Dedifferentiated amniotic fluid mesenchymal stem cell (primary cell): ENCODE measurements around the gene SLC35A4.
"Not testable (repeated sequence)": the region's sequence is repeated elsewhere in the genome, so short reads cannot be mapped to it uniquely, and the experiment has no call there.

Source experiments
- DNase-seq: peaks from one replicate; pipeline ENCODE4 v3.0.0-alpha.2; 2016; ENCODE audit errors: extremely low spot score

SLC35A4 gene

GRCh38 chr5:140558542-140558941 lies 6.1 kb upstream of the SLC35A4 start:
- no peak for DNase-seq

- no peak for DNase-seq
These were observed 4.4 kb upstream of the SLC35A4 start for GRCh38 chr5:140560227-140560626.

GRCh38 chr5:140561753-140562523 lies 2.7 kb upstream of the SLC35A4 start:
- DNase-seq, result no peak

GRCh38 chr5:140563596-140563995 lies 1.0 kb upstream of the SLC35A4 start:
- no peak for DNase-seq

- no peak for DNase-seq
These were observed 574 bp downstream of the SLC35A4 start for GRCh38 chr5:140565024-140565779.

GRCh38 chr5:140565780-140566095 lies 1.1 kb downstream of the SLC35A4 start:
- no peak for DNase-seq

- no peak for DNase-seq
These were observed 2.0 kb downstream of the SLC35A4 start for GRCh38 chr5:140566665-140567064.

- DNase-seq, result no peak
These were observed 2.6 kb downstream of the SLC35A4 start for GRCh38 chr5:140567136-140567818.

- DNase-seq, result no peak
These were observed 3.2 kb downstream of the SLC35A4 start for GRCh38 chr5:140567871-140568270.

GRCh38 chr5:140568443-140569063 lies 3.9 kb downstream of the SLC35A4 start:
- no peak for DNase-seq

GRCh38 chr5:140569197-140569596 lies 4.6 kb downstream of the SLC35A4 start:
- no peak for DNase-seq

GRCh38 chr5:140570058-140570457 lies 5.4 kb downstream of the SLC35A4 start:
- DNase-seq, result no peak

GRCh38 chr5:140570488-140570887 lies 5.9 kb downstream of the SLC35A4 start:
- DNase-seq, result no peak

GRCh38 chr5:140571105-140571504 lies 6.5 kb downstream of the SLC35A4 start:
- DNase-seq, result no peak

- no peak for DNase-seq
These were observed 9.1 kb downstream of the SLC35A4 start for GRCh38 chr5:140573683-140574082.

- DNase-seq, result no peak
These were observed 9.5 kb downstream of the SLC35A4 start for GRCh38 chr5:140574165-140574564.

- DNase-seq, result no peak
These were observed 10.7 kb downstream of the SLC35A4 start for GRCh38 chr5:140575309-140575708.

GRCh38 chr5:140576776-140577201 lies 12.2 kb downstream of the SLC35A4 start:
- no peak for DNase-seq

- not testable (repeated sequence) for DNase-seq
These were observed 14.6 kb downstream of the SLC35A4 start for GRCh38 chr5:140579188-140579747.

GRCh38 chr5:140587495-140587894 lies 22.9 kb downstream of the SLC35A4 start:
- DNase-seq, result no peak

- peak; percentile 41 for DNase-seq
These were observed 23.9 kb downstream of the SLC35A4 start for GRCh38 chr5:140588311-140589070.
